Natural killer cell (primary cell): Measurements from ENCODE around the gene GLT1D1. TPM values are rescaled to one million over a fixed set of nuclear protein-coding genes. Genes with fewer than 3 reads are reported as not detected.
A peak's percentile ranks its signal among the peaks of the same experiment; 100 is the strongest.

Experiments
- ATAC-seq, 3 donors: fragments of 150-1000 bp in 2 of 3; fragments of 200-7000 bp in 1 of 3; cut with Tn5 transposase; 1 replicate in 1 of 3; 2 replicates in 2 of 3; pipeline ENCODE4 v1.10.0; 2021; ENCODE audit warnings: mild to moderate bottlenecking in 2 of 3, moderate library complexity in 2 of 3
- DNase-seq, 2 donors: peaks; one replicate each; pipeline versions ENCODE4 v3.0.0 to v3.0.0-alpha.2; 2013 to 2021; ENCODE audit warnings: mixed read lengths in 1 of 2
- H3K27ac ChIP-seq: one replicate; pipeline ENCODE4 v1.5.1; 2013; ENCODE audit warnings: mild to moderate bottlenecking, low read length
- H3K27me3 ChIP-seq: one replicate; pipeline ENCODE4 v1.6.1; 2013; ENCODE audit warnings: low read length; ENCODE audit not compliant: control insufficient read depth, insufficient read depth
- H3K36me3 ChIP-seq: one replicate; pipeline ENCODE4 v1.6.1; 2013; ENCODE audit warnings: low read length; ENCODE audit not compliant: control insufficient read depth, insufficient read depth
- H3K4me1 ChIP-seq: one replicate; pipeline ENCODE4 v1.6.1; 2013; ENCODE audit warnings: low read length; ENCODE audit not compliant: control insufficient read depth, insufficient read depth
- H3K4me3 ChIP-seq: one replicate; pipeline ENCODE4 v1.5.1; 2013; ENCODE audit warnings: low read length
- H3K9me3 ChIP-seq: one replicate; pipeline ENCODE4 v1.6.1; 2013; ENCODE audit warnings: low read length; ENCODE audit not compliant: control insufficient read depth, insufficient read depth
- H3K27ac Mint-ChIP-seq, 2 donors: one replicate each; pipeline ENCODE4 v1.8.0; 2022; ENCODE audit warnings: mild to moderate bottlenecking in 2 of 2, mixed read lengths in 2 of 2, moderate library complexity in 1 of 2
- H3K27me3 Mint-ChIP-seq, 2 donors: one replicate each; pipeline ENCODE4 v1.8.0; 2022; ENCODE audit warnings: low read depth in 2 of 2, mixed read lengths in 2 of 2
- H3K36me3 Mint-ChIP-seq: one replicate; pipeline ENCODE4 v1.8.0; 2022; ENCODE audit warnings: mixed read lengths
- H3K4me1 Mint-ChIP-seq, 2 donors: one replicate each; pipeline ENCODE4 v1.8.0; 2022; ENCODE audit warnings: mixed read lengths in 2 of 2
- H3K4me3 Mint-ChIP-seq: one replicate; pipeline ENCODE4 v1.8.0; 2022; ENCODE audit warnings: mild to moderate bottlenecking, moderate library complexity, mixed read lengths
- H3K9me3 Mint-ChIP-seq, 2 donors: one replicate each; pipeline ENCODE4 v1.8.0; 2022; ENCODE audit warnings: mixed read lengths in 2 of 2
- CTCF ChIP-seq: fragments of 200-600 bp; IDR thresholded peaks from one replicate; pipeline ENCODE4 v1.8.0; 2022; ENCODE audit warnings: antibody characterized with exemption
- WGBS: methylation state at CpG from one replicate; pipeline ENCODE4 v1.1.7; 2013; ENCODE audit warnings: missing lambda C conversion rate; ENCODE audit not compliant: insufficient coverage; 5-methylcytosine and 5-hydroxymethylcytosine counted together
- intact Hi-C: fragments of 100-400 bp; cut with micrococcal nuclease; formaldehyde crosslinking; loops from one replicate; pipeline ENCODE4 v1.14.2; 2022
- total RNA-seq, 4 donors: library from RNA; stranded (reverse); fragments of 120-200 nt in 1 of 4; gene quantifications; one replicate each; pipeline versions ENCODE4 v1.2.3 to v1.2.4, GENCODE V29; 2013 to 2022

Gene GLT1D1
- total RNA-seq, 3 donors from 2014 or later (not counting 1 experiment from before 2014, with no cell fraction given) = 0.33 to 3.2 (median 2.6) TPM

DNA sequence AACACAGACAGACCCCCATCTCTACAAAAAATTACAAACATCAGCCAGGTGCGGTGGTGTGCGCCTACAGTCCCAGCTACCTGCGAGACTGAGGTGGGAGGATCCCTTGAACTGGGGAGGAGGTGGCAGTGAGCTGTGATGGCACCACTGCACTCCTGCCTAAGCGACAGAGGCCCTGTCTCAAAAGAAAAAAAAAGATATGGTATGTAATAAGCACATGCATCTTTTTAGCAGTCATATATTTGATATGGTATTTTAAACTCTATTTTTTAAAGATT, 36.7 kb upstream of the GLT1D1 start:
- Histone ChIP-seq H3K4me3 (no peak overlapping the region), H3K27me3 (no peaks in the 10 kb centered on the region), H3K36me3 (peaks cover 16% of the 10 kb centered on the region), H3K27ac (peak overlapping the region; percentile 97), H3K9me3 (no peaks in the 10 kb centered on the region), H3K4me1 (peaks cover 87% of the 10 kb centered on the region)
- no peak for ATAC-seq
- H3K4me1 Mint-ChIP-seq = peaks cover 88 to 94% of the 10 kb centered on the region in 2 donors
- H3K27ac Mint-ChIP-seq = peak overlapping the region; percentile 99
- no peaks in the 10 kb centered on the region for H3K27me3 Mint-ChIP-seq
- no peak for DNase-seq
- intact Hi-C loops = no loop called here
- H3K36me3 Mint-ChIP-seq = peaks cover 16% of the 10 kb centered on the region
- H3K9me3 Mint-ChIP-seq = no peaks in the 10 kb centered on the region
- peak overlapping the region; percentile 80 for H3K4me3 Mint-ChIP-seq
- 62% methylated on average over 3 of the region's 4 CpGs for WGBS
- no peak for TF ChIP-seq CTCF

GRCh38 chr12:128817111-128818015, 35.9 kb upstream of the GLT1D1 start:
- ATAC-seq (peak; percentile 30 to 50 (median 46)), DNase-seq (peak; percentile 48 to 57)
- intact Hi-C loops = no loop called here
- H3K27me3 ChIP-seq = no peaks in the 10 kb centered on the region
- peaks cover 89 to 96% of the 10 kb centered on the region in 2 donors for H3K4me1 Mint-ChIP-seq
- no peak for TF ChIP-seq CTCF
- H3K9me3 Mint-ChIP-seq = no peaks in the 10 kb centered on the region
- H3K36me3 ChIP-seq = peaks cover 16% of the 10 kb centered on the region
- H3K4me3 ChIP-seq = no peak overlapping the region
- H3K4me1 ChIP-seq = peaks cover 87% of the 10 kb centered on the region
- 6% methylated on average over 7 of the region's 8 CpGs for WGBS
- peak overlapping the region; percentile 97 for H3K27ac ChIP-seq
- no peaks in the 10 kb centered on the region for H3K9me3 ChIP-seq
- H3K27ac Mint-ChIP-seq = peak overlapping the region; percentile 99
- no peaks in the 10 kb centered on the region for H3K27me3 Mint-ChIP-seq
- peaks cover 22% of the 10 kb centered on the region for H3K36me3 Mint-ChIP-seq
- H3K4me3 Mint-ChIP-seq = peak overlapping the region; percentile 80

DNA sequence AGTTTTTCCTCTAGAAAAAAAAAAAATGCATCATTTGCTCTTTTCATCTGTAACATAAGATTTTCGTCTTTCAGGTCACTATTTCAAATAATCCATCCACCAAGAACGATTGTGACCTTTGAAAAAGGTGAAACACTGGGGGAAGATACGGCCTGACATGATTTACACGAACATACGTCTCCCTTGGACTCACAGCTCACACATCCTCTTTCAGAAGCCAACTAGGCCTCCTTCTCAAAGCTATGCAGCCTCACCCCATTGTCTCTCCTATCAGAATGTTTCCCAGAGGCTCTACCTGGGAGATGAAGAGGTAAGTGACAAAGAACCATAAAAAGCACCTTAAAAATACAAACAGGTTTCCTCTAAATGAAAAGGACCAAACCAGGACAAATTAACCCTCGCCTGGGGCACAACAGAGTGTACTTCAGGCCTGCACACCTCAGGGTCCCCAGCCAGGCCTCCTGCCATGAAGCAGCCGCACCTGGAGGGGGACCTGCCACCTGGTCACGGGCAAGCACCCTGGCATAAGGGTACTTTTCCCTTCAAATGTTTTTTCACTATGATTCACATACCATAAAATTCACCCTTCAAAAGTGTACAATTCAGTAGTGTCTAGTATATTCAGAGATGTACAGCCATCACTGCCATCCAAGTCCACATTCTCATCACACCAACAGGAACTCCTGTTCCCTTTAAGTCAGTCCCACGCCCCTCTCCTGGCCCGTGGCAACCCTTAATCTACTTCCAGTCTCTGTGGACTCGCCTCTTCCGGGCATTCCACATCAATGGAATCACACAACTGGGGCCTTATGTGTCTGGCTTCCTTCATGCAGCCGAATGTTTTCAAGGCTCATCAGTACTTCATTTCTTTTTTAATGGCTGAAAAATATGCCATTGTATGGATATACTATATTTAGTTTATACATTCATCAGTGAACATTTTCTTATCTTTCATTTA, 34.9 kb upstream of the GLT1D1 start:
- Histone ChIP-seq H3K4me1 (peaks cover 87% of the 10 kb centered on the region), H3K4me3 (no peak overlapping the region), H3K36me3 (peaks cover 9% of the 10 kb centered on the region), H3K27ac (peak overlapping the region; percentile 97), H3K9me3 (no peaks in the 10 kb centered on the region), H3K27me3 (no peaks in the 10 kb centered on the region)
- Mint-ChIP-seq H3K27ac (peak overlapping the region; percentile 99), H3K36me3 (peaks cover 20% of the 10 kb centered on the region), H3K4me1 (peaks cover 79 to 87% of the 10 kb centered on the region in 2 donors), H3K27me3 (no peaks in the 10 kb centered on the region), H3K9me3 (no peaks in the 10 kb centered on the region), H3K4me3 (peak overlapping the region; percentile 80)
- DNase-seq = no peak
- no peak for TF ChIP-seq CTCF
- ATAC-seq = no peak
- WGBS = 65% methylated on average over 13 of the region's 13 CpGs
- intact Hi-C loops = no loop called here
